NK-92 (cell line): ENCODE measurements around the gene TNFRSF25.
"Not testable (repeated sequence)": the region's sequence is repeated elsewhere in the genome, so short reads cannot be mapped to it uniquely, and the experiment has no call there.

Experiments
- DNase-seq: peaks from one replicate; lab custom pipeline; 2025; ENCODE audit not compliant: unreplicated experiment; lab: John Stamatoyannopoulos, UW

The TNFRSF25 gene

GRCh38 chr1:6470132-6471085 is 4.4 kb upstream of the TNFRSF25 start:
- DNase-seq = no peak

- DNase-seq = no peak
Measured at GRCh38 chr1:6468729-6469461, 2.9 kb upstream of the TNFRSF25 start.

GRCh38 chr1:6467744-6468688 is 2.0 kb upstream of the TNFRSF25 start:
- DNase-seq = no peak

DNA sequence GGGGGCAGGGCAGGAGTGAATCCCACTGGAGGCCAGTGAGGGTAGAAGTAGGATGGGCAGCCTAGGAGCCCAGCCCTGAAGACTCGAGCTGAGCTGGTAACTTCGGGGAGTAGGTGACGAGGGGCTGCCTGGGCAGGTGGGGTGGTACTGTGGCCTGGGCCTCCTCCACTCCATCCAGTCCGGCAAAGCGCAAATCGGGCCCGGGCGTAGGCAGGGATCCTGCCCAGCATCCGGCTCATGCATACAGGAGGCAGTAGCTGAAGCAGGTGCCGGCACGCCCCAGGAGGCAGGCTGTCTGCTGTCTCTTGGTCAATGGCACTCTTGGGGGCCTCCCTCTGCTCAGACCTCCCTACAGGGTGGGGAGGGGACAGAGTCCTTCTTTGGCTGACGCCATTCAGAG is 1.3 kb upstream of the TNFRSF25 start:
- no peak for DNase-seq

DNA sequence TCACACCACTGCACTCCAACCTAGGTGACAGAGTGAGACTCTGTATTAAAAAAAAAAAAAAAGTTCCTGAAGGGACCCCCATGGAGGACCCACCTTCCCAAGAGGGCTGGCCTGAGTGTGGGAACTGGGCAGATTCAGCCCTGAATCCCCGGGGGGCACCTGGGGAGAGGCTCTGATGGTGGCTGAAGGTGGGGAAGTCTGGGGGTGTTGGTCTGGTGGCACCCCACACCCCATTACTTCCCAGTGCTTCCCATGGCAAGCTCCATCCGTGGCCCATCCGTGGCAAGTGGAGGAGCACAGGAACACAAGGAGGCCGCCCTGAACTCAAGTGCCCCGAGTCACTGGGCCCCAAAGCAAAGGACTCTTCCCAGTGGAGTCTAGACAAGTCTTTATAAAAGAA is 778 bp upstream of the TNFRSF25 start:
- DNase-seq = no peak

- DNase-seq = no peak
Measured at GRCh38 chr1:6465461-6466005, 440 bp downstream of the TNFRSF25 start.

DNA sequence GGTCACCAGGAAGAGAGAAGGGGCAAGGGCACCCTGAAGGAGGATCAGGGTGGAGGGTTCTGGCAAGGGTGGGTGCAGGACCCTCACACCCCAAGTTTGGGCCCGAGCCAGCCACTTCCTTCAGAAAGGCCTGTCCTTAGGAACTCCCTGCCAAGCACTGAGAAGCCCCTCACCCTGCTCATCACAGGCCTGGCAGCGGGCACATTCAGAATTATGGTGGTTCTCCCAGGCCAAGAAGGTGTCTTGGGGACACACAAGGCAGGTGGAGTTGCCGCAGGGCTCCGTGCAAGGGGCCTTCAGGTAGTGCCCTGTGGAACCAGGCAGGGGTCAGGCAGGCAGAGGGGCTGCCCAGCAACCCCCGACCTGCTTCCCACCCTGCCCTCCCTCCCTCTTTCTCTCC is 1.1 kb downstream of the TNFRSF25 start:
- DNase-seq = no peak

GRCh38 chr1:6464514-6464836 is 1.5 kb downstream of the TNFRSF25 start:
- DNase-seq = no peak

DNA sequence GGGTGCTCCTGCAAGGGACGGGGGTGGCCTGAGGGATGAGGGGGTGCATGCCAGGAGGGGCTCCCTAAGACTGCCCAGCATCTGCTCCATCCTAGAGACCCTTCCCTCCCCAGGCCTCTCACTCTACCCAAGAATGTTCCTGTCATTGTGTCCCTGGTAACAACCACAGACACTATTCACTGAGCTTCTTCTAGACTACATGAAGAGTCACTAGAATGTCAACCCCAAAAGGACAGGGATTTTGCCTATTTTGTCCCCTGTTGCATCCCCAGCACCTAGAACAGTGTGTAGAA is 2.9 kb downstream of the TNFRSF25 start:
- DNase-seq = no peak

DNA sequence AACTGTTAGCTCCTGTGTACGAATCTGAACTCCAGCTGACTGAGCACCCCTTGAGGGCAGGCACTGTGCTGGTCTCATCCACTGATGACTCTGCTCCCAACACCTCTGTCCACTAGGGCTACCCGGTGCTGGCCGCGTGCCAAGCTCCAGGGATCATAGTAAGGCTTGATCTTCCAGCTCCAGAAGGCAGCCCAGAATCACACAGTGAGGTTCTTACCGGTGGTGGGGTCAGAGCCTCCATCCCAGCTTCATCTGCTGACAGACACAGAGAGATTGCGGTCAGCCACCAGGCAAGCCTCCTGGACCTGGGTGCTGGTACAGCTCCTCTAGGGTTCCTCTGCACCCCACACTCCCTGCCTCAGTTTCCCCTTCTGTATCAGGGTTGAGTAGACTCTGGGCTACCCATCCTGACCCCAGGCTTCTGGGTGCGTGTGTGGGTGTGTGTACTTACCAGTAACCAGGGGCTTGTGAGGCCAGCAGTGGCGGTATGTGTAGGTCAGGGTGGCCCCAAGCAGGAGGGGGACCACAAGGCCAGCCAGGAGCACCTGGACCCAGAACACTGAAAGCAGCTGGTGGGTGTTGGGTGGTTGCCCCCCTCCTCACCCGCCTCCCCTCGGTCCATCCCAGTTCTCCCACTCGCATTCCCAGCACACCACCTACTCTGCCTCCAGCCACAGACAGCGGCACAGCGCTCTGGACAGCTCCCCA is 3.4 kb downstream of the TNFRSF25 start:
- no peak for DNase-seq

DNA sequence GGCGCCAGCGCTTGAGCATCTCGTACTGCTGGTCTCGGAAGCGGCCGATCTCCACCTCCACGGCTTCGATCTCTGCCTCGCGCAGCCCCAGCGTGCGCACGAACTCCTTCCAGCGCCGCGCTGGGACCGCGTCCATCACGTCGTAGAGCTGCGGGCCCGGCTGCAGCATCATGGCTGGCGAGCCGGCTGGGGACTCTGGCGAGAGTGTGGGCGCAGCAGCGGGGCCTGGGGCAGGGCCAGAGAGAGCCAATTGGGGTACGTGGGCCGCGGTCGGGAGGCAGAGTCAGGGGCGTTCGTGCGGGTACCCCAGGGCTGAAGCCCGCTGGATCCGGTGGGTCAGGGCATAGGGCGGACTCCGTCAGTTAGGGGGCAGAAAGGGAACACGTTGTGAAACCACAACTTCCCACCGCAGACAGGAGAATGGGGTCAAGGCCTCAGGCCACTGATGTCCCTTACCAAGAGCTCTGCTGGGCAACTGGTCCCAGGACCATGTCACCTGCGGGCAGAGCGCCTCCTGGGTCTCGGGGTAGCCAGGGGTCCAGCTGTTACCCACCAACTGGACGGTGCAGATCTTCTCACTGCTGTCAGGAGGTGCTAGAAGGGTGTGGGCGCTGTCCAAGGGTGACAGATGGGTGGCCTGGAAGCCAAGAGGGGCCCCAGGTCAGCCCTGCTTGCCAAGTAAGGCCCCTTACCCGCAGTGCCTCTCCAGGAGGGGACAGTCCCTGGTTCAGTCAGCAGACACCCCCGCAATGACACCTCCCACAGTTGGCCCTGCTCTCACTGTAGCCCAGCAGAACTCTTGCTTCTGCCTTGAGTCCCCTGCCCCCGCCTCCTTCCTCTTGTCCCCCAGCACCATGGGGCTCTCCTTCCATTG is 4.2 kb downstream of the TNFRSF25 start:
- no peak for DNase-seq

- no peak for DNase-seq
Measured at GRCh38 chr1:6461051-6461530, 4.9 kb downstream of the TNFRSF25 start.

DNA sequence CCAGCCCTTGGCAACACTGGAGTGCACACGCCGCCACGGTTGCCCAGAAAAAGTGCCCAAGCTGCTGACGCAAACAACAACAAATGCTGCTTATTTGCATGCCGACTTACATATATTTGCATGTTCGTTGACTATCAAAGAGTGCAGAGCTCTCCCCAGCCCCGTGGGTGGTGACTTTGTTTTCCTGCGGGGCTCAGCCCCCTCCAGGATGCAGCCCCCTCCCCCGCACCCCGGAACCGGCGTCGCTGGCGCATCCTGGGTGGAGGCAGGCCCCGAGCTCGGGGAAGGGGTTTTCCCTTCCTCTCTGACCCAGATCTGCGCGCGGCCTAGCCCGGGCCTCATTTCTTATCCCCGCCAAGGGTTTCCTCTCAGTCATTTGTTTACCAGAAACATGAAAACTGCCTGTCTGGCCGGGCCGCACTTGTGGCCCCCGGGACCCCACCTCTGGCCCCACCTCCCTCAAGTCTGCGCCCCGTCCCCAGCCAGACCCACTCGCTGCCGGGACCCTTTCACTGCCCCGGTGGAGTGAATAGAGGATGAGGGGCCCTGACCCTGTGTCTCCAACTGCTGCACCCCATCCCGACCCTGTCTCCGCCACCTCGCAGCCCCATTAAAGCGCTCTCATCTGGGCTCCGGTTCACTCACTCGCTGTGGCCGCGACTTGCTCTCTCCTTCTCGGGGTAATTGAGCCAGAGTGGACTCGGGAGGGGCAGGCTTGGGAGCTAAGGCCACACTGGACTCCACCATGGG is 5.5 kb downstream of the TNFRSF25 start:
- DNase-seq = peak; percentile 34

- no peak for DNase-seq
Measured at GRCh38 chr1:6459850-6460265, 6.1 kb downstream of the TNFRSF25 start.

- DNase-seq = no peak
Measured at GRCh38 chr1:6456800-6457466, 9.0 kb downstream of the TNFRSF25 start.

DNA sequence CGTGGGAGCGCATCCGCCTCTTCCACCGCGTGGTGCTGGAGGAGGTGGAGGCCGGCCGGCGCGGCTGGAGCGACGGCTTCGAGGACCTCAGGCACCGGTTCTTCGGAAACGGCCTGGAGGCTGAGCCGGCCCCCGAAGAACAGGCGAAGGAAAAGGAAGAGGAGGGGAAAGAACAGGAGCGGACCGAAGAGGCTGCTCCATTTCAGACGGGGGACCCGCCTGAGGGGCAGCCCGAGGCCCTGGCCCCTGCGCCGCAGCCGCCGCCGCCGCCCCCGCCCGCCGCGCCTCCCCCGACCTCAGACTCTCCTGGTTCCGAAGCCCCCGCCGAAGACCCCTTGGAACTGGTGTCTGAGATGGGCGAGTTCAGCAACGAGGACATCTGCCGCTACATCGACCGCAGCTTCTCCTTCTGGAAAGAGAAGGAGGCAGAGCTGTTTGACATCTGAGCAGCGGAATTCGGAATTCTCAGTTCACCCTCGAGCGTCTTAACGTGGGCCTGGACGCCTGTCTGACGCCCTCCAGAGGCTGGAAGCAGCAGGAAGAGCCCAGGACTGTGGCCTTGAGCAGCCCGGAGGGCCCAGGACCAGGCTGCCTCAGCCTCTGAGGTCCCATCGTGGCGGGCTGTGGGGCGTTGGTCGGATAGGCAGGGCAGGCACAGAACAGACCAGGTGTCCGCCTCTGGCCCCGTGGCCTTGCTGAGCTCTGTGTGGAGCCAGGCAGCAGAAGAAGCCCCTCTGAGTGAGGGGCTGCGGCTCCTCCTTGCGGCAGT is 10.0 kb downstream of the TNFRSF25 start:
- DNase-seq = not testable (repeated sequence)
